Left forelimb (tissue), 1 donor: ENCODE data around the gene ATP6AP2.

Experiments used
- DNase-seq: peaks from one replicate; pipeline ENCODE4 v3.0.0-alpha.2; 2018; ENCODE audit warnings: low spot score

Gene ATP6AP2

DNA sequence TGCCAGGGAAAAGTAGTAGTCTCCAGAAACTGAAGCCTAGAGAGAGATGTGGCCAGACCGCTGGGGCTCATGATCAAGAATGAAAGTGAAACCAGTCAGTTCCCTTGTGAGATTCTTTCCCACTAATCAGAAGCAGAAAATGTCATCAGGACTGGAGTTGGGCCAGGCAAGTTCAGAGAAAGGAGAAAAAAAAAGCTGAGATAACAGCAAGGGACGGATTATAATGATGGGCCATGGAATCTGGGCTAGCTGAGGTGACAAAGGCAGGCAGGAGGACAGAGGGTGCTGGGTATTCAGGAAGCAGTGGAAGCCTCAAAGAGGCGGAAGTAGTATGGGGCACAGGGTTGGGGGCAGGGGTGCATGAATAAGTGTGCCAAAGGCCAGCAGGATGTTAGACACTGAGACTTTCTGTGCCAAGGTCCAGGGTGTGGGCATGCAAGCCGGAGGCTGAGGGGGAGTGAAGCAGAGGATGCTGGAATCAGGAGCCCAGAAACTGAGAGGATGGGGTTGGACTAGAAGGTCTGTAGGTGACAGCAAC lies 64.1 kb downstream of the ATP6AP2 start:
- DNase-seq: no peak

DNA sequence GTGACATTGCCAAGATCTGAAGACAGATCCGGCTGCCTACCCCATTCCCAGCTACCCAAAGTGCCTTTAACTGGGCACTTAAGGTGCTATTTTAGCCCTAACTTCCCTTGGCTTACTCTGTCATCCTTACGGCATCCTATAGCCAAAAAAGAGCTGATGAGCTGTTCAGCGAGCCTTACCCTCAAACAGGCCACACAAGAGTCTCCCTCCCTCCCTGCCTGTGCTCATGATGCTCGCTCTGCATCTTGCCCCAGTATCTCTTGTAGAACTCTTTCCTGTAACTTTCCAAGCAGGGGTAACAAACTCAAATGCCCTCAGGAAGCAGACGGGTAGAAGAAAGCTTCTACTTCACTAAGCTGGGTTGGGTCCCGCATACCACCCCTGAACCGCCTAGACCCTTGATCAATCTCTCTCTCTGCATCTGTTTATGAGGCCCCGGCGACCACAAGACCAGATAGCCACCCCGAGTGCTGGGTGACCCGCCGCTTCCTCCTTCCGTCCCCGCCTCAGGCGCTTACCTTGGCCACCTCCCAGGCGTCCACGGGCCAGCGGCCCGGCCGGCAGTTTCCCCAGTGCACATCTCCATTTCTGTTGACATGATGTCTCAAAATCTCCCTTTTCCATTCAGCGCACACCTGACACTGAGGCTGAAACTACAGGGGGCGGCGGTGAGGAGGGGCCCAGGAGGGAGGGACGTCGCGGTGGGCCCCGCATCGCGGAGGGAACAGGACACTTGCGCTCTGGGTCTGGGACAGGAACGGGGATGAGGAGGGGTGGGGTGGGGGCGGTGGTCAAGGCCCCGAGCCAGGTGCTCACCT lies 65.9 kb downstream of the ATP6AP2 start:
- no peak for DNase-seq

DNA sequence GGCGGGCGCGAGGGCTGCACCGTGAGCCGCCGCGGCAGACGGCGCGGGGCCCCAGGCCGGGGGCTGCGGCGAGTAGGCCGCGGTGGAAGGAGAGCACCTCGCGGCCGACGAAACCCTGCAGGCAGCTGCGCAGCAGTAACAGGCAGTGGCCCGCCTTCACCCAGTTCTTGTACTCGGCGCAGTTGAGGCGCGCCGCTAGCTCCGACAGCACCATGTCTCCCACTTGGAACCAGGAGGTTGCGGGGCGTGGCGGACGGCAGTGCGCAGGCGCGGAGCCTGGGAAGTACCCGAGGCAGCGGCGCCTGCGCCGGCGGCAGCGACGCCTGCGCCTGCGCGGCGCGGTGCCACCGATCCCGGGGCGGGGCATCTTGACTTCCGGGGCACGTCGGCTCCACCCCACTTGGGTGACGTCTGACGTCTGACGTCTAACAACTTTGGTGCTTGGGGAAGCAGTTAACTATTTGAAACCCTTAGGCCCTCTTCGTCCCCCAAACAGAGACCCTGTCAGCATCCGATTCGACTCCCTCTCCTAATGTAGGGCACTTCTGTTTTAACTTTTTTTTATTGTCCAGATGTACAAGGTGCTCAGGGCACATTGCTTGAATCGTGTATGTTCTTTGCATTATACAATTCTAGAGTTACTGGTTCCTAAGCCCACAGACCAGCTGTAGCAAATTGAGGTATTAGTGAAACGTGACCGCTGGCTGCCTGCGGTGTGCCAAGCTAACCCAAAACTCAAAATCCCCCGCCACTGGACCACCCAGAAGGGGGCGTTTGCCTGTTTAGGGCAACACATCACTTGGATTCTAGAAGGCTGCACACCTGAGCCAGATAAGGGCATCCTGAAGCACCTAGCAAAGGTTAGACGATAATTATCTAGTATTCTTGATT lies 66.8 kb downstream of the ATP6AP2 start, which contains the start of gene CXorf38:
TSS of gene CXorf38 (minus strand) at position 255 of the 891 bp plus-strand sequence. CDS start at position 214, 41 bp downstream.
- DNase-seq: peak; percentile 95

DNA sequence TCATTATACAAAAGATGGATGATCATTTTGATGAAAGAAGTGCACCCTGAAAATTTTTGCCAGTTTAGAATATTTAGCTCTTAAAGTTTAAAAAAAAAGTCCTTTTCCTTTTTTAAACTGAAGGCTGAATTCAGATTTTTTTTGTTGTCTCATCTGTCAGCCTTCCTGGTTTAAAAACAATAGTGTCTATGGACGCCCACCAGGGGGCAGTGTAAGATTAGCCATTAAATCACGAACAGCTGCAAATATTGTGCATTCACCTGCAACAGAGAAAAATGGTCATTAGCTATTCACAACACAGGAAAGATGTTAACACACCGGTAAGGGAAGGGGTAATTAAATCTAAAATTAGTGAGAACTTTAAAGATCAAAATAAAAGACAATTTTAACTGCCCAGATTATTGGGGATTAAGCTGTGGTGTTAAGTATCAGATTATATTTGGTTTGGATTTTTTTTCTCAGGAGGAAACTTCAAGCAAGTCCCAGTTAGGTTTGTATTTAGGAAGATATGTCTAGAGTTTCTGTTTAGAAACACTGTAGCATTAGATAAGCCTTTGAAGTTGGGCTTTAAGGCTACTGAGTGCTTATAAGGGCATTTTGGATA lies 71.0 kb downstream of the ATP6AP2 start:
- DNase-seq: no peak

DNA sequence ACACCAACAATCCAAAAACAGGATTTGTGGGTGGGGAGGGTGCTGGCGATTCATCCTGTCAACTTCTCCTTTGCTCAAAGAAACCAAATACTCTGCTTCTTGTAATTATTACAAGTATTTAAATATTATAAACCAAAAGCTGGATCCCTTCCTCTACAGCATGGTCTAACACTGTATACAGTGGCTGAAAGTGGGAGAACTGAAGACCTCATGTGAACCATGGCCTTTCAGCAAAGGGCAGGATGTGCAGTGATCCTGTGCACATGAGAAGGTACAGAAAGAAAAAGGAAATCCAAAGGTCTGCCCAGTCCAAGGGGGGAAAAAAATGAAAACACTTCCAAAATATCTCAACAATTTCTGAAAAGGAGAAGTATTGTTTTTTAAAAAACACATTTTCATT lies 71.9 kb downstream of the ATP6AP2 start:
- no peak for DNase-seq

DNA sequence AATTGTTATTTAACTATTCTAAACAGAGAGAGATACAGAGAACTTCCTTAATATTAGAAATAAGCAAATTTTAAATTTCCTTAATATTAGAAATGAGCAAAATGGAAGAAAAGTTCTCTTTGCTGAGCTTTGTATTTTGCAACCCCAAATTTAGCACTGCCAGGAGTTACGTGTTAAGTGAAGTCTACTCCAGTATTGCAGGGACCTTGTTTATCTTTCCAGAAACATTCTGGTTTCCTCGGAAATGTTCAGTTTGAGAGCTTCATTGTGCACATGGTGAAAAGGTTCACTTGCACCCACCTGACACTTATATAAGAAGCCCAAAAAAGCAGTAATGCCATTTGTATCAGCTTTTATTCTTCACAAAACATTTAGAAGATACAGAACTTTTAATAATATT lies 72.8 kb downstream of the ATP6AP2 start:
- no peak for DNase-seq
